Liver (tissue), 9 donors: ENCODE measurements around the gene BCKDHA. TPM values are rescaled to one million over a fixed set of nuclear protein-coding genes. Genes with fewer than 3 reads are reported as not detected.
A peak's percentile ranks its signal among the peaks of the same experiment; 100 is the strongest.

Experiments used
- DNase-seq: peaks from one replicate; pipeline ENCODE4 v3.0.0-alpha.2; 2017; ENCODE audit warnings: low spot score
- H3K27ac ChIP-seq, 2 donors: one replicate each; pipeline ENCODE4 v1.7.0; 2013; ENCODE audit warnings: inconsistent platforms in 2 of 2, low read length in 2 of 2, control low read depth in 1 of 2, low read depth in 1 of 2, mild to moderate bottlenecking in 1 of 2
- H3K27me3 ChIP-seq, 4 donors: one replicate each; pipeline versions ENCODE4 v1.6.1 to v1.7.0; 2013; ENCODE audit warnings: low read length in 3 of 4, inconsistent platforms in 1 of 4, mild to moderate bottlenecking in 1 of 4, moderate library complexity in 1 of 4; ENCODE audit not compliant: control insufficient read depth in 4 of 4, insufficient read depth in 4 of 4
- H3K36me3 ChIP-seq, 4 donors: one replicate each; pipeline versions ENCODE4 v1.6.1 to v1.7.0; 2013; ENCODE audit warnings: low read length in 3 of 4, mild to moderate bottlenecking in 3 of 4, low read depth in 1 of 4, moderate library complexity in 1 of 4; ENCODE audit not compliant: control insufficient read depth in 4 of 4, insufficient read depth in 3 of 4
- H3K4me1 ChIP-seq, 4 donors: one replicate each; pipeline versions ENCODE4 v1.6.1 to v1.7.0; 2013; ENCODE audit warnings: low read length in 3 of 4, mild to moderate bottlenecking in 3 of 4, moderate library complexity in 1 of 4; ENCODE audit not compliant: control insufficient read depth in 4 of 4, insufficient read depth in 4 of 4
- H3K4me3 ChIP-seq, 3 donors: one replicate each; pipeline versions ENCODE4 v1.6.1 to v1.7.0; 2013; ENCODE audit warnings: low read length in 3 of 3, control low read depth in 1 of 3, low read depth in 1 of 3, mild to moderate bottlenecking in 1 of 3
- H3K9ac ChIP-seq, 2 donors: one replicate each; pipeline ENCODE4 v1.7.0; 2013; ENCODE audit warnings: low read length in 2 of 2, mild to moderate bottlenecking in 2 of 2, moderate library complexity in 2 of 2, control low read depth in 1 of 2, low read depth in 1 of 2
- H3K9me3 ChIP-seq, 4 donors: one replicate each; pipeline versions ENCODE4 v1.6.1 to v1.7.0; 2013; ENCODE audit warnings: low read length in 3 of 4; ENCODE audit not compliant: control insufficient read depth in 4 of 4
- ATF3 ChIP-seq: IDR thresholded peaks from 2 replicates; pipeline ENCODE4 v1.6.1; 2016; ENCODE audit warnings: antibody characterized with exemption
- CTCF ChIP-seq: fragments of 150-350 bp; IDR thresholded peaks from 2 replicates; pipeline ENCODE4 v1.5.1; 2017; ENCODE audit warnings: improper control_type of control experiment, low read depth, low read length; ENCODE audit not compliant: missing input control
- EGR1 ChIP-seq, 2 donors: IDR thresholded peaks; 2 replicates each; pipeline ENCODE4 v1.6.1; 2016 to 2018; ENCODE audit warnings: antibody characterized with exemption in 2 of 2, low read depth in 2 of 2
- FOXA1 ChIP-seq: IDR thresholded peaks from 2 replicates; pipeline ENCODE4 v1.6.1; 2016; ENCODE audit warnings: antibody characterized with exemption
- FOXA2 ChIP-seq: IDR thresholded peaks from 2 replicates; pipeline ENCODE4 v1.6.1; 2016; ENCODE audit warnings: antibody characterized with exemption
- GABPA ChIP-seq, 2 donors: IDR thresholded peaks in 1 of 2; conservative IDR thresholded peaks in 1 of 2; 2 replicates each; pipeline ENCODE4 v1.6.1; 2016; ENCODE audit warnings: antibody characterized with exemption in 2 of 2, mild to moderate bottlenecking in 1 of 2, moderate library complexity in 1 of 2
- HNF4A ChIP-seq, 2 donors: conservative IDR thresholded peaks; 2 replicates each; pipeline ENCODE4 v1.6.1; 2016; ENCODE audit warnings: antibody characterized with exemption in 2 of 2, mild to moderate bottlenecking in 2 of 2
- HNF4G ChIP-seq: IDR thresholded peaks from 2 replicates; pipeline ENCODE4 v1.6.1; 2016; ENCODE audit warnings: antibody characterized with exemption
- JUND ChIP-seq, 2 donors: IDR thresholded peaks; 2 replicates each; pipeline ENCODE4 v1.6.1; 2016; ENCODE audit warnings: antibody characterized with exemption in 2 of 2
- MAX ChIP-seq: IDR thresholded peaks from 2 replicates; pipeline ENCODE4 v1.6.1; 2016; ENCODE audit warnings: antibody characterized with exemption
- NR2F2 ChIP-seq: IDR thresholded peaks from 2 replicates; pipeline ENCODE4 v1.6.1; 2016; ENCODE audit warnings: antibody characterized with exemption
- RAD21 ChIP-seq, 2 donors: IDR thresholded peaks; 2 replicates each; pipeline ENCODE4 v1.6.1; 2016; ENCODE audit warnings: antibody characterized with exemption in 2 of 2, mild to moderate bottlenecking in 2 of 2
- REST ChIP-seq: IDR thresholded peaks from 2 replicates; pipeline ENCODE4 v1.6.1; 2016; ENCODE audit warnings: antibody characterized with exemption, mild to moderate bottlenecking
- RXRA ChIP-seq, 2 donors: IDR thresholded peaks; 2 replicates each; pipeline ENCODE4 v1.6.1; 2017 to 2018; ENCODE audit warnings: antibody characterized with exemption in 2 of 2, mild to moderate bottlenecking in 1 of 2
- SP1 ChIP-seq: IDR thresholded peaks from 2 replicates; pipeline ENCODE4 v1.6.1; 2018; ENCODE audit warnings: antibody characterized with exemption, mild to moderate bottlenecking
- TAF1 ChIP-seq: conservative IDR thresholded peaks from 2 replicates; pipeline ENCODE4 v1.6.1; 2016; ENCODE audit warnings: antibody characterized with exemption, mild to moderate bottlenecking
- YY1 ChIP-seq: IDR thresholded peaks from 2 replicates; pipeline ENCODE4 v1.6.1; 2016; ENCODE audit warnings: antibody characterized with exemption, mild to moderate bottlenecking
- ZBTB33 ChIP-seq: IDR thresholded peaks from 2 replicates; pipeline ENCODE4 v1.6.1; 2016; ENCODE audit warnings: antibody characterized with exemption
- WGBS: extraction: QIAGEN DNeasy Blood & Tissue Kit; methylation state at CpG from one replicate; pipeline ENCODE4 v1.1.7; 2013; 5-methylcytosine and 5-hydroxymethylcytosine counted together
- polyA plus RNA-seq, 2 donors: library from polyadenylated mRNA; stranded (reverse) in 1 of 2; unstranded in 1 of 2; fragments of 200-250 nt in 1 of 2; fragments of >200 nt in 1 of 2; fragmentation: Nextera tagmentation in 1 of 2; extraction: Ambion mirVana in 1 of 2; gene quantifications; one replicate each; pipeline versions ENCODE4 v1.2.1 to v1.2.3, GENCODE V29; 2013 to 2015
- total RNA-seq, 2 donors: library from RNA; depleted of rRNA; stranded (reverse); fragments of >200 nt; gene quantifications; one replicate each; pipeline ENCODE4 v1.2.3, GENCODE V29; 2014
- donor health status: healthy.
- donor health status: healthy.
- donor health status: healthy.
- donor health status: healthy.
- donor health status: healthy.

The BCKDHA gene
- total and polyA plus RNA-seq, 4 donors: 38.5 to 91.4 (median 63.7) TPM

GRCh38 chr19:41366089-41366488, 31.5 kb upstream of the BCKDHA start:
- TF ChIP-seq FOXA2 (no peak), HNF4G (no peak), SP1 (no peak), EGR1 (IDR thresholded peaks at IDR 0.05; ENCODE audit: low read depth in 2 of 2) (no peak)
- Histone ChIP-seq H3K9me3 (no peaks in the 10 kb centered on the region), H3K4me3 (no peak overlapping the region), H3K4me1 (peaks cover 0 to 14% (median 9%) of the 10 kb centered on the region in 4 donors), H3K27me3 (no peaks in the 10 kb centered on the region), H3K9ac (no peak overlapping the region), H3K27ac (no peak overlapping the region), H3K36me3 (no peaks in the 10 kb centered on the region)
- 100% methylated on average over 1 of the region's 1 CpG for WGBS
- no peak for DNase-seq

GRCh38 chr19:41367848-41368301, 29.7 kb upstream of the BCKDHA start:
- Histone ChIP-seq H3K27ac (peak overlapping the region in 1 of 2 donors; percentile 40), H3K9ac (no peak overlapping the region), H3K4me3 (no peak overlapping the region), H3K9me3 (no peaks in the 10 kb centered on the region), H3K36me3 (no peaks in the 10 kb centered on the region), H3K27me3 (no peaks in the 10 kb centered on the region), H3K4me1 (peaks cover 0 to 14% (median 9%) of the 10 kb centered on the region in 4 donors)
- no peak for DNase-seq
- 68% methylated on average over 6 of the region's 6 CpGs for WGBS
- no peak for TF ChIP-seq RAD21 (IDR thresholded peaks at IDR 0.05)
- no peak for TF ChIP-seq EGR1 (IDR thresholded peaks at IDR 0.05; ENCODE audit: low read depth in 2 of 2)
- TF ChIP-seq TAF1: no peak
- TF ChIP-seq NR2F2: no peak
- TF ChIP-seq HNF4G: no peak
- no peak for TF ChIP-seq RXRA (IDR thresholded peaks at IDR 0.05)
- TF ChIP-seq GABPA (IDR thresholded peaks at IDR 0.05 in 1 of 2, conservative IDR thresholded peaks at IDR 0.05 in 1 of 2): no peak
- TF ChIP-seq YY1: no peak
- no peak for TF ChIP-seq ATF3
- no peak for TF ChIP-seq JUND (IDR thresholded peaks at IDR 0.05)
- no peak for TF ChIP-seq FOXA2
- no peak for TF ChIP-seq FOXA1
- no peak for TF ChIP-seq ZBTB33
- no peak for TF ChIP-seq CTCF
- TF ChIP-seq HNF4A (conservative IDR thresholded peaks at IDR 0.05): no peak
- TF ChIP-seq MAX: no peak
- TF ChIP-seq REST: no peak
